NCI-H524 treated with DMSO at 0.1 percent for 48 hours (cell line): ENCODE results near the gene KXD1.
A peak's percentile ranks its signal among the peaks of the same experiment; 100 is the strongest.
"Not testable (repeated sequence)": the region's sequence is repeated elsewhere in the genome, so short reads cannot be mapped to it uniquely, and the experiment has no call there.

Experiments
- DNase-seq: peaks from one replicate; lab custom pipeline; 2025; lab: John Stamatoyannopoulos, UW

KXD1 gene

GRCh38 chr19:18580311-18580710 lies 22.6 kb downstream of the KXD1 start:
- no peak for DNase-seq

GRCh38 chr19:18586306-18586705 lies 28.6 kb downstream of the KXD1 start:
- no peak for DNase-seq

GRCh38 chr19:18587561-18587960 lies 29.9 kb downstream of the KXD1 start:
- no peak for DNase-seq

- DNase-seq, result no peak
Observed at GRCh38 chr19:18587962-18588610, 30.4 kb downstream of the KXD1 start.

- peak; percentile 45 for DNase-seq
Observed at GRCh38 chr19:18588611-18589379, 31.1 kb downstream of the KXD1 start, which contains the start of gene REX1BD. Gene REX1BD, plus strand, starts transcription at chr19:18588798. Its CDS starts 4 bp downstream, at chr19:18588802.

- DNase-seq, result no peak
Observed at GRCh38 chr19:18589380-18590272, 32.0 kb downstream of the KXD1 start.

- DNase-seq, result no peak
Observed at GRCh38 chr19:18590273-18591272, 32.9 kb downstream of the KXD1 start.

GRCh38 chr19:18591735-18592385 lies 34.2 kb downstream of the KXD1 start:
- DNase-seq, result no peak

GRCh38 chr19:18592732-18593131 lies 35.1 kb downstream of the KXD1 start:
- DNase-seq, result not testable (repeated sequence)

- DNase-seq, result no peak
Observed at GRCh38 chr19:18593367-18594095, 35.9 kb downstream of the KXD1 start.

- DNase-seq, result no peak
Observed at GRCh38 chr19:18594096-18594823, 36.6 kb downstream of the KXD1 start.

- no peak for DNase-seq
Observed at GRCh38 chr19:18594824-18595373, 37.2 kb downstream of the KXD1 start.

- no peak for DNase-seq
Observed at GRCh38 chr19:18595475-18595874, 37.8 kb downstream of the KXD1 start.

- no peak for DNase-seq
Observed at GRCh38 chr19:18596752-18597157, 39.1 kb downstream of the KXD1 start.

GRCh38 chr19:18597809-18598660 lies 40.4 kb downstream of the KXD1 start:
- no peak for DNase-seq

GRCh38 chr19:18599485-18599884 lies 41.8 kb downstream of the KXD1 start:
- DNase-seq, result no peak

GRCh38 chr19:18600692-18601397 lies 43.2 kb downstream of the KXD1 start:
- DNase-seq, result not testable (repeated sequence)
